ENCODE measurements around the gene GABRA5.

Gene GABRA5

DNA sequence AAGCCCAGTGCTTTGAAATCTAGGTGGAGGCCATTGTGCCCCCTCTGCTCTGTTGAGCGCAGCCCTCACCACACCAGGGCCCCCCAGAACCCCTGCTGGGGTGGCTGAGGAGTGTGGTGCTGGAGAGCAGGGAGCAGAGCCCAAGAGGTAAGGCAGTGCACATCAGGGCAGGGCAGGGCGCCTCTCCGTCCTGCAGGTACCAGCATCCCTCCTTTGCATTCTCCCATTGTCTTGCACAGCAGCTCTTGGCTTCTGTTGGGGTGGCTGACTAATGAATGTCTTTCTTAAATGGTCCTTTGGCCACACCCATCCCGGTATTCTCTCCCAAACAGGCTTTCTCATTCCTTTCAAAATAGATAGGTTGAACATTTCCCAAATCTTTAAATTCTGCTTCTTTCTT is 62.7 kb downstream of the GABRA5 start:
- Histone ChIP-seq H3K4me1 (ENCODE audit: insufficient read depth, poor library complexity, severe bottlenecking) (no peaks in the 10 kb centered on the region), H3K27me3 (ENCODE audit: insufficient read depth, poor library complexity, severe bottlenecking) (no peaks in the 10 kb centered on the region), H3K9me3 (ENCODE audit: severe bottlenecking) (peaks cover 2% of the 10 kb centered on the region), H3K27ac (ENCODE audit: poor library complexity, severe bottlenecking) (no peak overlapping the region), H3K4me3 (ENCODE audit: severe bottlenecking) (no peak overlapping the region), H3K36me3 (ENCODE audit: low read depth) (no peaks in the 10 kb centered on the region)
- TF ChIP-seq, protein P1, sequence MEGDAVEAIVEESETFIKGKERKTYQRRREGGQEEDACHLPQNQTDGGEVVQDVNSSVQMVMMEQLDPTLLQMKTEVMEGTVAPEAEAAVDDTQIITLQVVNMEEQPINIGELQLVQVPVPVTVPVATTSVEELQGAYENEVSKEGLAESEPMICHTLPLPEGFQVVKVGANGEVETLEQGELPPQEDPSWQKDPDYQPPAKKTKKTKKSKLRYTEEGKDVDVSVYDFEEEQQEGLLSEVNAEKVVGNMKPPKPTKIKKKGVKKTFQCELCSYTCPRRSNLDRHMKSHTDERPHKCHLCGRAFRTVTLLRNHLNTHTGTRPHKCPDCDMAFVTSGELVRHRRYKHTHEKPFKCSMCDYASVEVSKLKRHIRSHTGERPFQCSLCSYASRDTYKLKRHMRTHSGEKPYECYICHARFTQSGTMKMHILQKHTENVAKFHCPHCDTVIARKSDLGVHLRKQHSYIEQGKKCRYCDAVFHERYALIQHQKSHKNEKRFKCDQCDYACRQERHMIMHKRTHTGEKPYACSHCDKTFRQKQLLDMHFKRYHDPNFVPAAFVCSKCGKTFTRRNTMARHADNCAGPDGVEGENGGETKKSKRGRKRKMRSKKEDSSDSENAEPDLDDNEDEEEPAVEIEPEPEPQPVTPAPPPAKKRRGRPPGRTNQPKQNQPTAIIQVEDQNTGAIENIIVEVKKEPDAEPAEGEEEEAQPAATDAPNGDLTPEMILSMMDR (IDR thresholded peaks at IDR 0.05; ENCODE audit: poor library complexity, severe bottlenecking): no peak
- no peak for DNase-seq (ENCODE audit: low spot score)
- ATAC-seq (ENCODE audit: low read depth): no peak

DNA sequence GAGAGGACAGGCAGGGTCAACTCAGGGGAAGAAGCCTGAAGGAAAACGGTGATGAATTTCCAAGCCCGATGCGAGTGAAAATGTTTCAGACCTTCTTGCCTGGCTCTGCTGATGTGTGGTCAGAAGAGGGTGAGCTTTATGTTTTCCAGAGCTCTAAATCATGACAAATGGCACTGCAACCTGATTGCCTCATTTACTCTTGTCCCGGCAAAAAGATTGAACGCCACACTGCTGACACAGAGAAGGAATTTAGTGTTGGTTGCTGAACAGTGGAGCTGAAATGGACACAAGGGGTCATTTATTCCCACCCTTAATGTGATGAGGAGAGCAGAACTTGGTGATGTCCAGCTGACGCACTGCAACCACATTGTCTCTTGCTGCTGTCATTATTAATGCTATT is 68.0 kb downstream of the GABRA5 start:
- ATAC-seq (ENCODE audit: low read depth): no peak

DNA sequence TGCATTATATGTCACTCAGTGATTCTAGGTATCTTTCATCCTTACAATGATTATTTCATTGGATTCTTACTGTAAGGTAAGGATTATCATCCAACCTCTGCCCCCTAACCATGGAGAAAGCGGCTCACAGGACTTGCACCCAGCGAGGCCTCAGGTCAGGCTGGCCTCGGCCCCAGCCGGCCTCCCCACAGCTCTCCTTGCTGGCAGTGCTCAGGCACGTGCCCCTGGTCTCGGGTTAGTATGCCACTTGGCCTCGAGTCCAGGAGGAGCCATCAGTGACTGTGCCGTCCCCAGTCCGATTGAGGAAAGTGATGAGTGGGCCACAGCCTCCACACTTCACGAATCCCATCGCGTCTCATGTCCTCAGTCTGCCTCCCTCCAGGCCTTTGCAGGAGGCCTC is 68.5 kb downstream of the GABRA5 start:
- Histone ChIP-seq H3K4me1 (ENCODE audit: insufficient read depth, poor library complexity, severe bottlenecking) (no peaks in the 10 kb centered on the region), H3K36me3 (ENCODE audit: low read depth) (no peaks in the 10 kb centered on the region), H3K27me3 (ENCODE audit: insufficient read depth, poor library complexity, severe bottlenecking) (peaks cover 2% of the 10 kb centered on the region), H3K4me3 (ENCODE audit: severe bottlenecking) (no peak overlapping the region), H3K9me3 (ENCODE audit: severe bottlenecking) (no peaks in the 10 kb centered on the region), H3K27ac (ENCODE audit: poor library complexity, severe bottlenecking) (no peak overlapping the region)
- DNase-seq (ENCODE audit: low spot score) (no peak), ATAC-seq (ENCODE audit: low read depth) (no peak)
- TF ChIP-seq, protein P1 (IDR thresholded peaks at IDR 0.05; ENCODE audit: poor library complexity, severe bottlenecking): no peak

More for the DNA sequence above, 68.0 kb downstream of the GABRA5 start:
- Histone ChIP-seq H3K9me3 (ENCODE audit: severe bottlenecking) (no peaks in the 10 kb centered on the region), H3K27ac (ENCODE audit: poor library complexity, severe bottlenecking) (no peak overlapping the region), H3K4me1 (ENCODE audit: insufficient read depth, poor library complexity, severe bottlenecking) (no peaks in the 10 kb centered on the region), H3K27me3 (ENCODE audit: insufficient read depth, poor library complexity, severe bottlenecking) (no peaks in the 10 kb centered on the region), H3K4me3 (ENCODE audit: severe bottlenecking) (no peak overlapping the region), H3K36me3 (ENCODE audit: low read depth) (no peaks in the 10 kb centered on the region)
- TF ChIP-seq, protein P1 (IDR thresholded peaks at IDR 0.05; ENCODE audit: poor library complexity, severe bottlenecking): no peak
- DNase-seq (ENCODE audit: low spot score): no peak

DNA sequence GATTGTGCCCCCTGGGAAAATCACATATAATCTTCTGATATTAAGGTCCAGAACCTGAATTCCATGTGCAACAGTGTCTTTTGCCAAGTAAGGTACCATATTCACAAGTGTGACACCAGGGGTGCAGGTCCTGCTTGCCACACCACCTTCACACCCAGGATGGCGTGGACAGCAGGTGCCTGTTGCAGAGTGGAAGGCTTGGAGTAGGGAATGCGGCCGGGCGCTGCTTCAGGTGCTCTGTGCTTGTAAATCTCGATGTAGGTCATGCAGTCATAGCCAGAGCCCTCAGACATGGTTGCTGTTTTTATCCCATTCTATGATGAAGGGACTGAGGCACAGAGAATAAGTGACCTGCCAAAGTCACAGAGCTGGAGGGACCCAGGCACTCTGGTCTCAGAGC is 69.6 kb downstream of the GABRA5 start:
- Histone ChIP-seq H3K27ac (ENCODE audit: poor library complexity, severe bottlenecking) (no peak overlapping the region), H3K36me3 (ENCODE audit: low read depth) (no peaks in the 10 kb centered on the region), H3K9me3 (ENCODE audit: severe bottlenecking) (no peaks in the 10 kb centered on the region), H3K27me3 (ENCODE audit: insufficient read depth, poor library complexity, severe bottlenecking) (peaks cover 4% of the 10 kb centered on the region), H3K4me3 (ENCODE audit: severe bottlenecking) (no peak overlapping the region), H3K4me1 (ENCODE audit: insufficient read depth, poor library complexity, severe bottlenecking) (no peaks in the 10 kb centered on the region)
- DNase-seq (ENCODE audit: low spot score) (no peak), ATAC-seq (ENCODE audit: low read depth) (no peak)
- TF ChIP-seq, protein P1 (IDR thresholded peaks at IDR 0.05; ENCODE audit: poor library complexity, severe bottlenecking): no peak

DNA sequence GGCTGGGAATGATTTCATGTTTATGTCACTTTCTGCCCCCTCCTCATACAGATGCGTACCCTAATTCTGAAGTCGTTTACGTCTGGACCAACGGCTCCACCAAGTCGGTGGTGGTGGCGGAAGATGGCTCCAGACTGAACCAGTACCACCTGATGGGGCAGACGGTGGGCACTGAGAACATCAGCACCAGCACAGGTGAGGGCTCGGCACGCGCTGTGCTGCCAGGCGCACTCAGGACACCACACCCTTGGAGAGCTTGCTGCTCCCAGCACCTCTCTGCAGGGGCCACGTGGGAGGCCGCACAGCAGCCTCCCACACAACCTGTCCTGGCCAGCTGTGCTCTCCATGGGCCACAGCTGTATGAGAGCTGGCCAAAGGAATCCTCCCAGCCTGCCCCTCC is 70.3 kb downstream of the GABRA5 start:
- Histone ChIP-seq H3K27ac (ENCODE audit: poor library complexity, severe bottlenecking) (no peak overlapping the region), H3K4me1 (ENCODE audit: insufficient read depth, poor library complexity, severe bottlenecking) (no peaks in the 10 kb centered on the region), H3K27me3 (ENCODE audit: insufficient read depth, poor library complexity, severe bottlenecking) (peaks cover 4% of the 10 kb centered on the region), H3K9me3 (ENCODE audit: severe bottlenecking) (no peaks in the 10 kb centered on the region), H3K4me3 (ENCODE audit: severe bottlenecking) (no peak overlapping the region), H3K36me3 (ENCODE audit: low read depth) (no peaks in the 10 kb centered on the region)
- TF ChIP-seq, protein P1 (IDR thresholded peaks at IDR 0.05; ENCODE audit: poor library complexity, severe bottlenecking): no peak
- ATAC-seq (ENCODE audit: low read depth) (no peak), DNase-seq (ENCODE audit: low spot score) (no peak)
